OCI-LY3 (cell line): ENCODE results near the gene RGL3.

Experiments
- H2AFZ ChIP-seq: fragments of 200-600, 300-600 bp; shearing (Covaris generic); 2 replicates; pipeline ENCODE4 v1.6.0; 2014; ENCODE audit warnings: antibody characterized with exemption, low read depth, low read length
- H3K27ac ChIP-seq: fragments of 200-600, 300-600 bp; sonication (generic); 2 replicates; pipeline ENCODE4 v1.5.1; 2014; ENCODE audit warnings: mild to moderate bottlenecking, low read length, moderate library complexity, mixed read lengths
- H3K27me3 ChIP-seq: fragments of 200-600, 300-600 bp; sonication (generic); 2 replicates; pipeline ENCODE4 v1.6.1; 2014; ENCODE audit warnings: low read depth, low read length, mixed read lengths
- H3K36me3 ChIP-seq: fragments of 200-600, 300-600 bp; sonication (generic); replicated peaks from 2 replicates; pipeline ENCODE3; 2014; ENCODE audit warnings: low read depth, low read length, mixed read lengths
- H3K4me1 ChIP-seq: fragments of 300-600, 200-600 bp; sonication (generic); 2 replicates; pipeline ENCODE4 v1.6.1; 2014; ENCODE audit warnings: low read length, mixed read lengths
- H3K4me2 ChIP-seq: fragments of 200-600, 300-600 bp; sonication (generic); 2 replicates; pipeline ENCODE4 v1.6.1; 2014; ENCODE audit warnings: low read length, mixed read lengths
- H3K4me3 ChIP-seq: fragments of 300-600, 200-600 bp; sonication (generic); 2 replicates; pipeline ENCODE4 v1.5.1; 2014; ENCODE audit warnings: antibody characterized with exemption, mild to moderate bottlenecking, low read length, moderate library complexity
- H3K79me2 ChIP-seq: fragments of 300-600, 200-600 bp; shearing (Covaris generic); 2 replicates; pipeline ENCODE4 v1.6.1; 2014; ENCODE audit warnings: mild to moderate bottlenecking, low read length, mixed read lengths
- H3K9ac ChIP-seq: fragments of 300-600, 200-600 bp; shearing (Covaris generic); 2 replicates; pipeline ENCODE4 v1.6.0; 2014; ENCODE audit warnings: mild to moderate bottlenecking, low read length, moderate library complexity
- H3K9me3 ChIP-seq: fragments of 200-600, 300-600 bp; shearing (Covaris generic); 2 replicates; pipeline ENCODE4 v1.6.1; 2014; ENCODE audit warnings: low read length, mixed read lengths; ENCODE audit not compliant: insufficient read depth
- H4K20me1 ChIP-seq: fragments of 200-600, 300-600 bp; sonication (generic); 2 replicates; pipeline ENCODE4 v1.6.1; 2016; ENCODE audit warnings: low read length, mixed read lengths; ENCODE audit not compliant: insufficient read depth
- EZH2phosphoT487 ChIP-seq: fragments of 200-600 bp; shearing (Covaris generic); IDR thresholded peaks from 2 replicates; pipeline ENCODE4 v1.6.1; 2018; ENCODE audit warnings: antibody characterized with exemption, mixed run types, low read depth
- TF ChIP-seq, protein P1 (sequence below): fragments of 200-600, 300-600 bp; sonication (generic); IDR thresholded peaks from 2 replicates; pipeline ENCODE4 v1.5.1; 2014; ENCODE audit warnings: antibody characterized with exemption, low read length, low read depth

Gene RGL3

GRCh38 chr19:11451327-11451870 is 32.3 kb upstream of the RGL3 start:
- Histone ChIP-seq H3K27ac (peak overlapping the region; percentile 60), H3K36me3 (peaks cover 23% of the 10 kb centered on the region), H3K79me2 (peaks cover 26% of the 10 kb centered on the region), H3K4me1 (peaks cover 17% of the 10 kb centered on the region), H3K4me2 (peak overlapping the region; percentile 63), H3K4me3 (peak overlapping the region; percentile 82; the same call in 1 of the 2 replicates), H3K27me3 (no peaks in the 10 kb centered on the region), H3K9me3 (no peaks in the 10 kb centered on the region), H4K20me1 (no peaks in the 10 kb centered on the region), H3K9ac (peak overlapping the region; percentile 88; the same call in 1 of the 2 replicates), H2AFZ (no peak overlapping the region)
- TF ChIP-seq, protein P1, sequence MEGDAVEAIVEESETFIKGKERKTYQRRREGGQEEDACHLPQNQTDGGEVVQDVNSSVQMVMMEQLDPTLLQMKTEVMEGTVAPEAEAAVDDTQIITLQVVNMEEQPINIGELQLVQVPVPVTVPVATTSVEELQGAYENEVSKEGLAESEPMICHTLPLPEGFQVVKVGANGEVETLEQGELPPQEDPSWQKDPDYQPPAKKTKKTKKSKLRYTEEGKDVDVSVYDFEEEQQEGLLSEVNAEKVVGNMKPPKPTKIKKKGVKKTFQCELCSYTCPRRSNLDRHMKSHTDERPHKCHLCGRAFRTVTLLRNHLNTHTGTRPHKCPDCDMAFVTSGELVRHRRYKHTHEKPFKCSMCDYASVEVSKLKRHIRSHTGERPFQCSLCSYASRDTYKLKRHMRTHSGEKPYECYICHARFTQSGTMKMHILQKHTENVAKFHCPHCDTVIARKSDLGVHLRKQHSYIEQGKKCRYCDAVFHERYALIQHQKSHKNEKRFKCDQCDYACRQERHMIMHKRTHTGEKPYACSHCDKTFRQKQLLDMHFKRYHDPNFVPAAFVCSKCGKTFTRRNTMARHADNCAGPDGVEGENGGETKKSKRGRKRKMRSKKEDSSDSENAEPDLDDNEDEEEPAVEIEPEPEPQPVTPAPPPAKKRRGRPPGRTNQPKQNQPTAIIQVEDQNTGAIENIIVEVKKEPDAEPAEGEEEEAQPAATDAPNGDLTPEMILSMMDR = no peak
- no peak for TF ChIP-seq EZH2phosphoT487

DNA sequence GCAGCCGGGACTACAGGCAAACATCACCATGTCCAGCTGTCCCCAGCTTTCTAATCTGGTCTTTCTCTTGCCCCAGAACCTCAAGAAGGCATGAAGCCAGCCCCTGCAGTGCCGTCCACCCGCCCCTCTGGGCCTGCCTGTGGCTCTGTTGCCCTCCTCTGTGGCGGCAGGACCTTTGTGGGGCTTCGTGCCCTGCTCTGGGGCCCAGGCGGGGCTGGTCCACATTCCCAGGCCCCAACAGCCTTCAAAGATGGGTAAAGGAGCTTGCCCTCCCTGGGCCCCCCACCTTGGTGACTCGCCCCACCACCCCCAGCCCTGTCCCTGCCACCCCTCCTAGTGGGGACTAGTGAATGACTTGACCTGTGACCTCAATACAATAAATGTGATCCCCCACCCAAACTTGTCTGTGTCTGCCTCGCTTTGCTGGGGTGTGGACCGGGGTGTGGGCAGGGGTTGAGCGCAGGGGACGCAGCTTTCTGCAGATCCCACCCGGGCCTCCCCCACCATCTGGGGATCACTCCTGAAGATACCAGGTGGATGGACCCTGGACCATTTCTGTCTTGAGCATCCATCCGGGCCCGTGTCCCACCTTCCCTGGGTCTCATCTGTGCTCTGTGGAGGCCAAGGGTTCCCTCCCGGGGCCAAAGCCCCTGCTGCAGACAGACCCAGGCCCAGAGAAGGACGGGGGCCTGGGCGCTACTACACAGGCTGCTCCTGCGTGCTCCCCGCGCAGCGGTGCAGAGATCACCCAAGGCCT is 31.6 kb upstream of the RGL3 start:
- peaks cover 17% of the 10 kb centered on the region for H3K4me1 ChIP-seq
- H3K36me3 ChIP-seq = peaks cover 24% of the 10 kb centered on the region
- H3K4me3 ChIP-seq = no peak overlapping the region
- H4K20me1 ChIP-seq = no peaks in the 10 kb centered on the region
- H3K9ac ChIP-seq = no peak overlapping the region
- no peak overlapping the region for H3K4me2 ChIP-seq
- no peaks in the 10 kb centered on the region for H3K9me3 ChIP-seq
- TF ChIP-seq EZH2phosphoT487 = no peak
- TF ChIP-seq, protein P1 = no peak
- H2AFZ ChIP-seq = no peak overlapping the region
- H3K79me2 ChIP-seq = peaks cover 26% of the 10 kb centered on the region
- no peaks in the 10 kb centered on the region for H3K27me3 ChIP-seq
- H3K27ac ChIP-seq = no peak overlapping the region

DNA sequence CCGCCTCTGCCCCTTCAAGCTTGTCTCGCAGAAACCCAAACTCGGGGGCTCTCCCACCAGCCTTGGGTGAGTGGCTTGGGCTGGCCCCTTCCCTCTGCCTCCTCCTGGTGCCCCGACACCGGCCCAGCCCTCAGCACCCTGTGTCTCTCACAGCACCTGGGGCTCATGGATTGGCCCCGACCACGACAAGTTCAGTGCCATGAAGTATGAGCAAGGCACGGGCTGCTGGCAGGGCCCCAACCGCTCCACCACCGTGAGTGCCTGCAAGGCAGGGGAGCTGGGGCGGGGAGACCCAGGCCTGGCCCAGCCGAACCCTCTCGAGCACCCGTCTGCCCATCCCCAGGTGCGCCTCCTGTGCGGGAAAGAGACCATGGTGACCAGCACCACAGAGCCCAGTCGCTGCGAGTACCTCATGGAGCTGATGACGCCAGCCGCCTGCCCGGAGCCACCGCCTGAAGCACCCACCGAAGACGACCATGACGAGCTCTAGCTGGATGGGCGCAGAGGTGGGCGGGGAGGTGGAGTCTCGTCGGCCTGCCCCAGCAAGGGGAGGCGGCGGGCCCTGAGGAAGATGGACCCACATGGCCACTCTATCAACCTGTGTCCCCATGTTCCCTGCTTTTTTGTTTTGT is 29.9 kb upstream of the RGL3 start:
- H3K4me3 ChIP-seq = no peak overlapping the region
- H3K27ac ChIP-seq = no peak overlapping the region
- H3K36me3 ChIP-seq = peaks cover 39% of the 10 kb centered on the region
- no peaks in the 10 kb centered on the region for H3K9me3 ChIP-seq
- 0 out of 2 replicates have a peak, but pooled peaks cover 2% of the 10 kb centered on the region for H4K20me1 ChIP-seq
- no peak overlapping the region for H3K9ac ChIP-seq
- no peak overlapping the region for H3K4me2 ChIP-seq
- H3K27me3 ChIP-seq = no peaks in the 10 kb centered on the region
- H3K79me2 ChIP-seq = peaks cover 18% of the 10 kb centered on the region
- H2AFZ ChIP-seq = no peak overlapping the region
- peaks cover 16% of the 10 kb centered on the region for H3K4me1 ChIP-seq
- TF ChIP-seq, protein P1 = no peak
- no peak for TF ChIP-seq EZH2phosphoT487

DNA sequence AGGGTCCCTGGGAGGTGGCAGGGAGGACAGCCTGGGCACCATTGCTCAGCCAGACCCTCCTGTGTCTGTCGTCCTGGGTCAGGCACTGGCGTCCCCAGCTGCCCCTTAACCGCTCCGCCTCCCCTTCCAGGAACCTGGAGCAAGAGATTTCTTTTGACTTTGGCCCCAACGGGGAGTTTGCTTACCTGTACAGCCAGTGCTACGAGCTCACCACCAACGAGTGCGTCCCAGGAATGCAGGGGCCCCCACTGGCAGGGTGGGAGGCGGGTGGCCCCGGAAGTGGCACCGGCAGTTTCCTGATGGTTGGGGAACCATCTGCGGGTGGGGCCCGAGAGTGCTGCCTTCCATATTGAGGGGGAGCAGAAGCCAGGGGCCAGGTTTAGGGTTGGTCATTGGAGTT is 29.3 kb upstream of the RGL3 start:
- no peaks in the 10 kb centered on the region for H3K27me3 ChIP-seq
- no peak overlapping the region for H3K27ac ChIP-seq
- peaks cover 13% of the 10 kb centered on the region for H3K79me2 ChIP-seq
- no peak overlapping the region for H3K9ac ChIP-seq
- no peaks in the 10 kb centered on the region for H3K9me3 ChIP-seq
- TF ChIP-seq, protein P1 = no peak
- TF ChIP-seq EZH2phosphoT487 = no peak
- peaks cover 39% of the 10 kb centered on the region for H3K36me3 ChIP-seq
- H2AFZ ChIP-seq = no peak overlapping the region
- peaks cover 13% of the 10 kb centered on the region for H3K4me1 ChIP-seq
- no peak overlapping the region for H3K4me2 ChIP-seq
- H4K20me1 ChIP-seq = 0 out of 2 replicates have a peak, but pooled peaks cover 2% of the 10 kb centered on the region
- H3K4me3 ChIP-seq = no peak overlapping the region
